GM12873 (cell line): ENCODE results near the gene COLEC12.

ENCODE experiments used
- TF ChIP-seq, protein P1 (sequence below): IDR thresholded peaks from 2 replicates; pipeline ENCODE4 v1.5.1; 2012; ENCODE audit warnings: low read depth, mild to moderate bottlenecking, moderate library complexity, low read length, control low read depth; ENCODE audit not compliant: insufficient read depth; ENCODE audit errors: missing control alignments

COLEC12 gene

DNA sequence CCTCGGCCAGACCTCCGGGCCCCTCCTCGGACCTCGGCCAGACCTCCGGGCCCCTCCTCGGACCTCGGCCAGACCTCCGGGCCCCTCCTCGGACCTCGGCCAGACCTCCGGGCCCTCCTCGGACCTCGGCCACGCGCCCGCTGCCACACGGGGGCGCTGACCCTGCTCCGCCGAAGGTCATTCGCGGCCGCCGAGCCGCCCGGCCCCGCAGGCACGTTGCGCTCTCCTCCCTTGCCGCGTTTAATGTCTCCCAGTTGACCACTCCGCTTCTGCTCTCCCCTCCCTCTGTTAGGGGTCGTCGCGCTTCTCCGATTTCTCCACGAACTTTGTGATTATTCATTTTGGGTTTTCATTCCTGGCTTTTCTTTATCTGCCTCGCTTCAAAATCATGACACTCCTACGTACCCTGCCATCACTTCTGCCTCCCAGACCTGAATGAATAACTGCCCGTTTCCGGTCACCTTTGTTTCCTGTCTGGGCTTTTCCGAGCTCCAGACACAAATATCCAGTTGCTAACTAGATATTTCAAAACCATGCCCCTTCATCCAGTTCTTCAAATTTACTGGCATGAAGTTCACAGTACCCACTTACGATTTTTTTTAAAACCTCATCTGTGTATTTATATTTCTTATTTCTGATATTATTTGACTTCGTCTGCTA lies 14.8 kb upstream of the COLEC12 start:
- TF ChIP-seq, protein P1, sequence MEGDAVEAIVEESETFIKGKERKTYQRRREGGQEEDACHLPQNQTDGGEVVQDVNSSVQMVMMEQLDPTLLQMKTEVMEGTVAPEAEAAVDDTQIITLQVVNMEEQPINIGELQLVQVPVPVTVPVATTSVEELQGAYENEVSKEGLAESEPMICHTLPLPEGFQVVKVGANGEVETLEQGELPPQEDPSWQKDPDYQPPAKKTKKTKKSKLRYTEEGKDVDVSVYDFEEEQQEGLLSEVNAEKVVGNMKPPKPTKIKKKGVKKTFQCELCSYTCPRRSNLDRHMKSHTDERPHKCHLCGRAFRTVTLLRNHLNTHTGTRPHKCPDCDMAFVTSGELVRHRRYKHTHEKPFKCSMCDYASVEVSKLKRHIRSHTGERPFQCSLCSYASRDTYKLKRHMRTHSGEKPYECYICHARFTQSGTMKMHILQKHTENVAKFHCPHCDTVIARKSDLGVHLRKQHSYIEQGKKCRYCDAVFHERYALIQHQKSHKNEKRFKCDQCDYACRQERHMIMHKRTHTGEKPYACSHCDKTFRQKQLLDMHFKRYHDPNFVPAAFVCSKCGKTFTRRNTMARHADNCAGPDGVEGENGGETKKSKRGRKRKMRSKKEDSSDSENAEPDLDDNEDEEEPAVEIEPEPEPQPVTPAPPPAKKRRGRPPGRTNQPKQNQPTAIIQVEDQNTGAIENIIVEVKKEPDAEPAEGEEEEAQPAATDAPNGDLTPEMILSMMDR: no peak

DNA sequence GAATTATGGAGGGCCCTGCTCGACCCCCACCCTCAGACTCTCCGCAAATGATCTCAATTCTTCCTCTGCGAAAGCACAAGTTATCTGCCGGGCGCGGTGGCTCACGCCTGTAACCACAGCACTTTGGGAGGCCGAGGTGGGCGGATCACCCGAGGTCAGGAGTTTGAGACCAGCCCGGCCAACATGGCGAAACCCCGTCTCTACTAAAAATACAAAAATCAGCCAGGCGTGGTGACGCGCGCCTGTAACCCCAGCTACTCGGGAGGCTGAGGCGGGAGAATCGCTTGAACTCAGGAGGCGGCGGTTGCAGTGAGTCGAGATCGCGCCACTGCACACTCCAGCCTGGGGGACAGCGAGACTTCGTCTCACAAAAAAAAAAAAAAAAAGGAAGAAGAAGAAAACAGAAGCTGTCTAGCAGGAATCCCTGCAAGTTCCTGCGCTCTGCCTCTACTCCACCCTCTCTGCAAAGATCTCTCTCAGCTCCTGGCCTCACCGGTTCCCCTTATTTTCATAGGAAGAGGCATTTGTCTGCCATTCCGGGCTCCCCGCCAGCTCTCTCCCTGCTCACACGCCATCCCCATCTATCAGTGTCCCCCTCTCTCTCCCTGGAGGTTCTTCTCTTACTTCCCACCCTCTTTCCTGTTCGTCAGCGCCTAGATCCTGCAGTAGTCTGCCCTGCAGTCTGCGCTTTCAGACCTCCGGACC lies 13.5 kb upstream of the COLEC12 start:
- TF ChIP-seq, protein P1: no peak

DNA sequence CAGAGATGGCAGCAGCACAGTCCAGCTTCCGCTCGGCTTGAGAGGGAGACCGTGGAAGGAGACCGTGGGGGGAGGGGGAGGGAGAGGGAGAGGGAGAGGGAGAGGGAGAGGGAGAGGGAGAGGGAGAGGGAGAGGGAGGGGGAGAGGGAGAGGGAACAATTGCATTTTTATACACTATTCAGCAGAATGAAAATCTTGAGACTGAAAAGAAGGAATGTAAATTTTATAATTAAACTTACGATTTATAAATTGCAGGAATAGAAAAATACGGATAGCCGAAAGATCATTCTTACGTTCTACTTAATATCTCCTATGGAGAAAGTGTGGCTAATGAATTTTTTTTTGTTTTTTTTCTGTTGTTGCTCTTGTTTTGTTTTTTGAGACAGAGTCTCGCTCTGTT lies 12.5 kb upstream of the COLEC12 start:
- TF ChIP-seq, protein P1: no peak

DNA sequence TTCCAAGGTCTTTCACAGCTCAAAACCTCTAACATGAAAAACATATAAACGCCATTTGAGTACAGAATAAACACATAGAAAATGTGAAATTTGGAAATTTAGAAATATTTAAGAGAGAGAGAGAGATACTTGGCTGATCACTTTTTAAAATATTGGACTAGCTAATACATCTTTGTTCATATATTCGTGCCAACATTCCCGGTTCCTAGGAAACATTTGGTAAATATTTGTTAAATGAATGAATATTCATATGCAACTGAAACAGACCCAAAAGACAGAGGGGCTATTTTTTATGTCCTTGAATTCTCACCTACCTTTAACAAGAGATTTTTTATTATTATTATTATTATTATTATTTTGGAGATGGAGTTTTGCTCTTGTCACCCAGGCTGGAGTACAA lies 8.3 kb upstream of the COLEC12 start:
- TF ChIP-seq, protein P1: no peak

DNA sequence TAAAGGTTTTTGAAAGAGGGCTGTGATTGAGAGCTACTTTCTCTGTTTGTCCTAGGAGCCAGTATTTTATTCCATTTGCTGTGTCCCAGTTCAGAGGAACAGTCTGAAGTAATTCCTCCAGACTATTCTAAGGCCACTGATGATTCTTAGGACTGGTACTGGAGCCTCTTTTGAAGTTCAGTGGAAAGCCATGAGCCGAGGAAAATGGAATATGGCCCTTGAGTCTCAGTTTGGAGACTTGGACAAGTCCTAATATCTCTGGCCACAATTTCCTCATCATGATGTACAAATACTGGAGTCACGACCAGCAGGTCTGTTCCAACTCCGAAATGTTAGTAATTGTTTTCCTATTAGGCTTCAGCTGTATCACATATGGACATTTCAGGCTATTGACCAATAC lies 7.1 kb upstream of the COLEC12 start:
- TF ChIP-seq, protein P1: no peak

DNA sequence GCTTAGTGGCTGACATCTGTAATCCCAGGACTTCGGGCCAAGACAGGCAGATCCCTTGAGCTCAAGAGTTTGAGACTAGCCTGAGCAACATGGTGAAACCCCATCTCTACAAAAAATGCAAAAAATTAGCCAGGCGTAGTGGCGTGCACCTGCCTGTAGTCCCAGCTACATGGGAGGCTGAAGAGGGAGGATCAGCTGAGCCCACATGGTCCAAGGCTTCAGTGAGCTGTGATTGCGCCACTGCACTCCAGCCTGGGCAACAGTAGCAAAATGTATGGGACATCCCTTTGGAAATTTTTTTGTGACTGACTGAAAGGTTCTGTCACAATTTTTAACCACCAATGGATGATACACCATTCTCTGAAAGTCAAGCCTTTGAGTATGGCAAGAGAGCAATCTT lies 6.3 kb upstream of the COLEC12 start:
- TF ChIP-seq, protein P1: no peak

DNA sequence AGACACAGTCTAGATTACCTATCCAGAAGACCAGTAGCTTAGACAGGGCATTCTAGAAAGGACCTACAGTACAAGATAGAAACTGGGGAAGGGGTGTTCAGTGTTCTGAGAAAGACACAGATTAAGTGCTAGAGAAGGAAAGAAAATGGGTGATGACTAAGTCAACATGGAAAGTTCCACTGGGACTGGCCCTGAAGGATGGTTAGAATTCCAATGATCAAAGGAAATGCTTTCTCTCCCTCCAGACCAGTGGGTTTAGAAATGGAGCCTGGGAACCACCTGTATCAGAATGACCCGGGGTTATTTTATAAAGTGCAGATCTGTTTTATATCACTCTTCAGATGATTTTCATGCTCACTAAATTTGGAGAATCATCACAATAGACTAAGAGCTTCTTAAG lies 5.8 kb upstream of the COLEC12 start:
- TF ChIP-seq, protein P1: no peak
